ENCODE results near the gene RIN2.

DNA sequence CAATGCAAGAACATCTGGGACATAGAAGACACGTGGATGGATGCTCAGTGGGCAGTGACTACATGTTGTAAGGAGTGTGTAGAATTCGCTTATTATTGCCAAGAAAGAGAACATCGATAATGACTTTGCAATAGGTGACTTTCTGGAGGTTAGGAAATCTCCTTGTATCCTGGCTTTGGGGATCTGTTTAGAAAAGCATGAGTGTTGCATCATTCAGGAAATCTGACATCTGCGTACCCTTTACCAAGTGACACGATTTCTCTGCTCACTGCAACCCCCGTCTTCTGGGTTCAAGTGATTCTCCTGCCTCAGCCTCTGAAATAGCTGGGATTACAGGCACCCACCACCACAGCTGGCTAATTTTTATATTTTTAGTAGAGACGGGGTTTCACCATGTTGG, 23.2 kb downstream of the RIN2 start:
- TF ChIP-seq, protein P1, sequence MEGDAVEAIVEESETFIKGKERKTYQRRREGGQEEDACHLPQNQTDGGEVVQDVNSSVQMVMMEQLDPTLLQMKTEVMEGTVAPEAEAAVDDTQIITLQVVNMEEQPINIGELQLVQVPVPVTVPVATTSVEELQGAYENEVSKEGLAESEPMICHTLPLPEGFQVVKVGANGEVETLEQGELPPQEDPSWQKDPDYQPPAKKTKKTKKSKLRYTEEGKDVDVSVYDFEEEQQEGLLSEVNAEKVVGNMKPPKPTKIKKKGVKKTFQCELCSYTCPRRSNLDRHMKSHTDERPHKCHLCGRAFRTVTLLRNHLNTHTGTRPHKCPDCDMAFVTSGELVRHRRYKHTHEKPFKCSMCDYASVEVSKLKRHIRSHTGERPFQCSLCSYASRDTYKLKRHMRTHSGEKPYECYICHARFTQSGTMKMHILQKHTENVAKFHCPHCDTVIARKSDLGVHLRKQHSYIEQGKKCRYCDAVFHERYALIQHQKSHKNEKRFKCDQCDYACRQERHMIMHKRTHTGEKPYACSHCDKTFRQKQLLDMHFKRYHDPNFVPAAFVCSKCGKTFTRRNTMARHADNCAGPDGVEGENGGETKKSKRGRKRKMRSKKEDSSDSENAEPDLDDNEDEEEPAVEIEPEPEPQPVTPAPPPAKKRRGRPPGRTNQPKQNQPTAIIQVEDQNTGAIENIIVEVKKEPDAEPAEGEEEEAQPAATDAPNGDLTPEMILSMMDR (IDR thresholded peaks at IDR 0.05 in 4 of 5, conservative IDR thresholded peaks at IDR 0.05 in 1 of 5): no peak
- no peak for TF ChIP-seq POLR2A (IDR thresholded peaks at IDR 0.05)

Data from gastrocnemius medialis (tissue), 4 donors.